ENCODE measurements around the gene WDR73.
"Not testable (repeated sequence)": the region's sequence is repeated elsewhere in the genome, so short reads cannot be mapped to it uniquely, and the experiment has no call there.

WDR73 gene

GRCh38 chr15:84653910-84654688 is at the start of gene WDR73:
Gene WDR73 (minus strand): TSS chr15:84654283. CDS start chr15:84654274, 9 bp downstream.
- DNase-seq (ENCODE audit: low spot score) = peak; percentile 97

- no peak for DNase-seq (ENCODE audit: low spot score)
Observed at GRCh38 chr15:84703808-84704207, 49.7 kb upstream of the WDR73 start.

GRCh38 chr15:84702961-84703482 is 48.9 kb upstream of the WDR73 start:
- no peak for DNase-seq (ENCODE audit: low spot score)

GRCh38 chr15:84699538-84700191 is 45.6 kb upstream of the WDR73 start:
- DNase-seq (ENCODE audit: low spot score) = no peak

- DNase-seq (ENCODE audit: low spot score) = no peak
Observed at GRCh38 chr15:84697236-84697990, 43.3 kb upstream of the WDR73 start.

GRCh38 chr15:84696757-84697156 is 42.7 kb upstream of the WDR73 start:
- no peak for DNase-seq (ENCODE audit: low spot score)

- no peak for DNase-seq (ENCODE audit: low spot score)
Observed at GRCh38 chr15:84690342-84690741, 36.3 kb upstream of the WDR73 start.

GRCh38 chr15:84689858-84690257 is 35.8 kb upstream of the WDR73 start:
- no peak for DNase-seq (ENCODE audit: low spot score)

GRCh38 chr15:84686446-84686845 is 32.4 kb upstream of the WDR73 start:
- not testable (repeated sequence) for DNase-seq (ENCODE audit: low spot score)

GRCh38 chr15:84685304-84685703 is 31.2 kb upstream of the WDR73 start:
- no peak for DNase-seq (ENCODE audit: low spot score)

GRCh38 chr15:84684092-84684491 is 30.0 kb upstream of the WDR73 start:
- no peak for DNase-seq (ENCODE audit: low spot score)

GRCh38 chr15:84681831-84682230 is 27.7 kb upstream of the WDR73 start:
- no peak for DNase-seq (ENCODE audit: low spot score)

GRCh38 chr15:84671211-84671610 is 17.1 kb upstream of the WDR73 start:
- no peak for DNase-seq (ENCODE audit: low spot score)

GRCh38 chr15:84669726-84670125 is 15.6 kb upstream of the WDR73 start:
- DNase-seq (ENCODE audit: low spot score) = no peak

GRCh38 chr15:84668221-84668982 is 14.3 kb upstream of the WDR73 start:
- no peak for DNase-seq (ENCODE audit: low spot score)

GRCh38 chr15:84666373-84666772 is 12.3 kb upstream of the WDR73 start:
- no peak for DNase-seq (ENCODE audit: low spot score)

GRCh38 chr15:84661001-84661400 is 6.9 kb upstream of the WDR73 start:
- no peak for DNase-seq (ENCODE audit: low spot score)

GRCh38 chr15:84659904-84660781 is 6.1 kb upstream of the WDR73 start:
- no peak for DNase-seq (ENCODE audit: low spot score)

GRCh38 chr15:84658788-84659411 is 4.8 kb upstream of the WDR73 start:
- DNase-seq (ENCODE audit: low spot score) = peak; percentile 51

- DNase-seq (ENCODE audit: low spot score) = peak; percentile 95
Observed at GRCh38 chr15:84658080-84658787, 4.2 kb upstream of the WDR73 start, which contains the start of gene NMB. Gene NMB (minus strand): TSS chr15:84658199. CDS start chr15:84658152, 47 bp downstream.

Data from NAMALWA (cell line).